ENCODE results near the gene EFCAB3.
"Not testable (repeated sequence)": the region's sequence is repeated elsewhere in the genome, so short reads cannot be mapped to it uniquely, and the experiment has no call there.

The EFCAB3 gene

DNA sequence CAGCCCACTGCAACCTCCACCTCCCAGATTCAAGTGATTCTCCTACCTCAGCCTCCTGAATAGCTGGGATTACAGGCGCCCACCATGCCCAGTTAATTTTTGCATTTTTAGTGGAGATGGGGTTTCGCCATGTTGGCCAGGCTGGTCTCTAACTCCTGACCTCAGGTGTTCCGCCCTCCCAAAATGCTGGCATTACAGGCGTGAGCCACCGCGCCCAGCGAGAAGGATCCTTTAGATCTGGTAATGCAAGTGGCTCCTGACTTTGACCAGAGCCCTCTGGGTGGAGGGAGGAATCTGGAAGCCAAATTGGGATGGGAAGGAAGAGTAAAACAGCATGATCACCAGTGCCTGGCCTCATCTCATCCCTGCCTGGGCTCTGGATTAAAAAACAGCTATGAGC, 84.9 kb downstream of the EFCAB3 start:
- DNase-seq: not testable (repeated sequence)

All from DMS79 treated with DMSO at 0.1 percent for 48 hours (cell line).